HCT116 (cell line): ENCODE measurements around the gene MICALL2. TPM values are rescaled to one million over a fixed set of nuclear protein-coding genes. Genes with fewer than 3 reads are reported as not detected.

Experiments
- ATAC-seq: fragments of 200-7000 bp; cut with Tn5 transposase; 2 replicates; pipeline ENCODE4 v1.9.1; 2020; ENCODE audit warnings: mild to moderate bottlenecking, moderate library complexity
- BruUV-seq: library from RNA; stranded (reverse); fragments of 400-500 nt; replicated peaks from 2 replicates; lab custom pipeline; 2021; lab: Mats Ljungman, UMichigan
- CTCF ChIA-PET: fragments of 300-600 bp; sonication (Branson Sonifier 250); formaldehyde crosslinking; loops from one replicate; lab custom pipeline; 2021; ENCODE audit warnings: antibody characterized with exemption; lab: Charles Lee
- POLR2A ChIA-PET: fragments of 300-600, 350-600 bp; sonication (Branson Sonifier 250); formaldehyde crosslinking; loops from one replicate; lab custom pipeline; 2021; ENCODE audit warnings: antibody characterized with exemption; lab: Charles Lee
- RAD21 ChIA-PET, 2 experiments: fragments of 300-600 bp; sonication (Branson Sonifier 250); formaldehyde crosslinking; loops; one replicate each; lab custom pipeline; 2023; ENCODE audit warnings: low total read pairs in 2 of 2; ENCODE audit not compliant: uncharacterized antibody in 2 of 2, unreplicated experiment in 2 of 2, low non-redundant PET in 1 of 2; lab: Charles Lee
- DNase-seq: peaks from one replicate; pipeline ENCODE4 v3.0.0-alpha.2; 2010; ENCODE audit warnings: low read depth, low spot score
- H2AFZ ChIP-seq: fragments of 200-600 bp; shearing (Covaris generic), sonication (generic); 2 replicates; pipeline ENCODE4 v1.6.1; 2017; ENCODE audit warnings: low read depth, mixed run types, mixed read lengths, antibody characterized with exemption, low read length; ENCODE audit not compliant: poor library complexity, severe bottlenecking
- H3K27ac ChIP-seq: 2 replicates; pipeline ENCODE4 v1.5.1; 2012; ENCODE audit warnings: low read depth, low read length
- H3K27me3 ChIP-seq: fragments of 200-600 bp; sonication (generic); 2 replicates; pipeline ENCODE4 v1.6.1; 2016; ENCODE audit warnings: mixed run types, low read length, mixed read lengths; ENCODE audit not compliant: insufficient read depth
- H3K36me3 ChIP-seq, 2 experiments: fragments of 200-500 bp in 1 of 2; fragments of 200-600 bp in 1 of 2; sonication (Bioruptor generic) in 1 of 2; sonication (generic) in 1 of 2; 2 replicates each; pipeline versions ENCODE4 v1.5.1 to v1.6.1; 2014 to 2016; ENCODE audit warnings: low read length in 2 of 2, inconsistent platforms in 1 of 2, mixed read lengths in 1 of 2, mixed run types in 1 of 2; ENCODE audit not compliant: insufficient read depth in 2 of 2, control insufficient read depth in 1 of 2
- H3K4me1 ChIP-seq, 2 experiments: fragments of 200-600 bp in 1 of 2; sonication (generic) in 1 of 2; 2 replicates each; pipeline versions ENCODE4 v1.5.1 to v1.6.1; 2012 to 2017; ENCODE audit warnings: low read length in 2 of 2, inconsistent platforms in 1 of 2, mild to moderate bottlenecking in 1 of 2, mixed read lengths in 1 of 2, mixed run types in 1 of 2, moderate library complexity in 1 of 2; ENCODE audit not compliant: insufficient read depth in 2 of 2, control insufficient read depth in 1 of 2
- H3K4me2 ChIP-seq: fragments of 200-600 bp; sonication (generic); 2 replicates; pipeline ENCODE4 v1.6.1; 2017; ENCODE audit warnings: mixed run types, low read length, mixed read lengths
- H3K4me3 ChIP-seq, 2 experiments: fragments of 200-600 bp in 1 of 2; sonication (generic) in 1 of 2; replicated peaks in 1 of 2; 2 replicates each; pipeline ENCODE4 v1.5.1; 2011 to 2016; ENCODE audit warnings: low read length in 2 of 2, control low read depth in 1 of 2, low read depth in 1 of 2, mild to moderate bottlenecking in 1 of 2, mixed read lengths in 1 of 2, mixed run types in 1 of 2
- H3K79me2 ChIP-seq: fragments of 200-600 bp; sonication (generic); 2 replicates; pipeline ENCODE4 v1.6.1; 2017; ENCODE audit warnings: mild to moderate bottlenecking, mixed run types, low read length, moderate library complexity, mixed read lengths; ENCODE audit not compliant: insufficient read depth
- H3K9ac ChIP-seq: fragments of 200-600 bp; sonication (generic); 2 replicates; pipeline ENCODE4 v1.6.1; 2016; ENCODE audit warnings: low read length, mixed read lengths
- H3K9me2 ChIP-seq: fragments of 200-600 bp; sonication (generic), shearing (Covaris generic); 2 replicates; pipeline ENCODE4 v1.6.1; 2017; ENCODE audit warnings: mixed run types, mild to moderate bottlenecking, moderate library complexity; ENCODE audit not compliant: insufficient read depth
- H3K9me3 ChIP-seq, 2 experiments: fragments of 200-500 bp in 1 of 2; fragments of 200-600 bp in 1 of 2; sonication (Bioruptor generic) in 1 of 2; sonication (generic) in 1 of 2; 2 replicates each; pipeline ENCODE4 v1.6.1; 2014 to 2017; ENCODE audit warnings: low read length in 2 of 2, mixed read lengths in 2 of 2, inconsistent platforms in 1 of 2, low read depth in 1 of 2, mild to moderate bottlenecking in 1 of 2, mixed run types in 1 of 2, moderate library complexity in 1 of 2; ENCODE audit not compliant: control insufficient read depth in 1 of 2, insufficient read depth in 1 of 2
- H4K20me1 ChIP-seq: fragments of 200-600 bp; sonication (generic), shearing (Covaris generic); 2 replicates; pipeline ENCODE4 v1.6.1; 2017; ENCODE audit warnings: mixed run types, mild to moderate bottlenecking, moderate library complexity; ENCODE audit not compliant: insufficient read depth
- ATF3 ChIP-seq: IDR thresholded peaks from 2 replicates; pipeline ENCODE4 v1.6.1; 2012
- CEBPB ChIP-seq: IDR thresholded peaks from 2 replicates; pipeline ENCODE4 v1.6.1; 2012; ENCODE audit warnings: low read depth
- EGR1 ChIP-seq: IDR thresholded peaks from 2 replicates; pipeline ENCODE4 v1.6.1; 2012; ENCODE audit warnings: low read depth
- ELF1 ChIP-seq: IDR thresholded peaks from 2 replicates; pipeline ENCODE4 v1.6.1; 2012; ENCODE audit warnings: low read depth, borderline replicate concordance
- EZH2phosphoT487 ChIP-seq: fragments of 200-600 bp; IDR thresholded peaks from 2 replicates; pipeline ENCODE4 v1.6.1; 2018; ENCODE audit warnings: antibody characterized with exemption, borderline replicate concordance
- FOSL1 ChIP-seq: IDR thresholded peaks from 2 replicates; pipeline ENCODE4 v1.6.1; 2012; ENCODE audit warnings: low read depth
- JUND ChIP-seq: IDR thresholded peaks from 2 replicates; pipeline ENCODE4 v1.6.1; 2012
- POLR2A ChIP-seq: IDR thresholded peaks from 2 replicates; pipeline ENCODE4 v1.7.0; 2011; ENCODE audit warnings: borderline replicate concordance; ENCODE audit not compliant: insufficient read depth, insufficient read length; ENCODE audit errors: extremely low read depth
- POLR2AphosphoS5 ChIP-seq: IDR thresholded peaks from 2 replicates; pipeline ENCODE4 v1.6.1; 2011; ENCODE audit warnings: mild to moderate bottlenecking, low read depth, low read length, moderate library complexity
- RAD21 ChIP-seq: IDR thresholded peaks from 2 replicates; pipeline ENCODE4 v1.6.1; 2012; ENCODE audit warnings: low read depth, mild to moderate bottlenecking
- REST ChIP-seq: IDR thresholded peaks from 2 replicates; pipeline ENCODE4 v1.6.1; 2012; ENCODE audit warnings: low read depth
- SIN3A ChIP-seq: IDR thresholded peaks from 2 replicates; pipeline ENCODE4 v1.6.1; 2012; ENCODE audit warnings: low read depth
- SP1 ChIP-seq: IDR thresholded peaks from 2 replicates; pipeline ENCODE4 v1.6.1; 2012; ENCODE audit warnings: low read depth
- YY1 ChIP-seq: IDR thresholded peaks from 2 replicates; pipeline ENCODE4 v1.6.1; 2011; ENCODE audit warnings: low read length, low read depth, moderate library complexity, mild to moderate bottlenecking; ENCODE audit not compliant: insufficient replicate concordance; ENCODE audit errors: extremely low read depth
- ZFX ChIP-seq: fragments of 450-650 bp; IDR thresholded peaks from 2 replicates; pipeline ENCODE4 v1.6.1; 2017
- intact Hi-C: fragments of 100-400 bp; cut with micrococcal nuclease; formaldehyde crosslinking; loops from 2 replicates; pipeline ENCODE4 v1.10.0; 2022
- total RNA-seq: library from RNA; stranded (reverse); gene quantifications from one replicate; pipeline ENCODE4 v1.2.1, GENCODE V29; 2021; ENCODE audit not compliant: unreplicated experiment
- TF ChIP-seq, protein P1 (sequence below), 3 experiments: fragments of 200-600 bp in 1 of 3; sonication (generic) in 1 of 3; IDR thresholded peaks in 2 of 3; conservative IDR thresholded peaks in 1 of 3; 2 replicates each; pipeline ENCODE4 v1.5.1; 2012 to 2017; ENCODE audit warnings: low read depth in 2 of 3, low read length in 2 of 3, antibody characterized with exemption in 1 of 3, borderline replicate concordance in 1 of 3, control low read depth in 1 of 3, mild to moderate bottlenecking in 1 of 3, mixed read lengths in 1 of 3, mixed run types in 1 of 3, moderate library complexity in 1 of 3; ENCODE audit not compliant: insufficient read depth in 1 of 3

MICALL2 gene
- total RNA-seq, 1 experiment from 2014 or later = 60.7 TPM

GRCh38 chr7:1488016-1488415 lies 28.7 kb upstream of the MICALL2 start:
- peak; percentile 5; the same call in 1 of the 2 replicates for ATAC-seq
- Histone ChIP-seq H3K27me3 (no peaks in the 10 kb centered on the region), H3K79me2 (no peaks in the 10 kb centered on the region; the same call in 1 of the 2 replicates), H3K4me3 (no peak overlapping the region), H3K9me2 (no peaks in the 10 kb centered on the region), H3K9ac (no peak overlapping the region), H3K9me3 (no peaks in the 10 kb centered on the region), H3K4me1 (no peaks in the 10 kb centered on the region), H4K20me1 (no peaks in the 10 kb centered on the region), H3K27ac (no peak overlapping the region), H3K4me2 (no peak overlapping the region), H2AFZ (no peak overlapping the region), H3K36me3 (peaks cover 28 to 39% of the 10 kb centered on the region in 2 experiments; a peak in 3 of 4 replicates)
- DNase-seq = no peak
- ChIA-PET POLR2A (no interaction called here), RAD21 (no interaction called here), CTCF (no interaction called here)
- BruUV-seq = no TSS peak
- intact Hi-C loops = no loop called here
- TF ChIP-seq SIN3A (no peak), REST (no peak), POLR2A (no peak), SP1 (no peak), EGR1 (no peak), FOSL1 (no peak), ELF1 (no peak), POLR2AphosphoS5 (no peak), JUND (no peak), ATF3 (no peak), EZH2phosphoT487 (no peak), CEBPB (no peak), ZFX (no peak), YY1 (no peak), RAD21 (no peak)
- TF ChIP-seq, protein P1, sequence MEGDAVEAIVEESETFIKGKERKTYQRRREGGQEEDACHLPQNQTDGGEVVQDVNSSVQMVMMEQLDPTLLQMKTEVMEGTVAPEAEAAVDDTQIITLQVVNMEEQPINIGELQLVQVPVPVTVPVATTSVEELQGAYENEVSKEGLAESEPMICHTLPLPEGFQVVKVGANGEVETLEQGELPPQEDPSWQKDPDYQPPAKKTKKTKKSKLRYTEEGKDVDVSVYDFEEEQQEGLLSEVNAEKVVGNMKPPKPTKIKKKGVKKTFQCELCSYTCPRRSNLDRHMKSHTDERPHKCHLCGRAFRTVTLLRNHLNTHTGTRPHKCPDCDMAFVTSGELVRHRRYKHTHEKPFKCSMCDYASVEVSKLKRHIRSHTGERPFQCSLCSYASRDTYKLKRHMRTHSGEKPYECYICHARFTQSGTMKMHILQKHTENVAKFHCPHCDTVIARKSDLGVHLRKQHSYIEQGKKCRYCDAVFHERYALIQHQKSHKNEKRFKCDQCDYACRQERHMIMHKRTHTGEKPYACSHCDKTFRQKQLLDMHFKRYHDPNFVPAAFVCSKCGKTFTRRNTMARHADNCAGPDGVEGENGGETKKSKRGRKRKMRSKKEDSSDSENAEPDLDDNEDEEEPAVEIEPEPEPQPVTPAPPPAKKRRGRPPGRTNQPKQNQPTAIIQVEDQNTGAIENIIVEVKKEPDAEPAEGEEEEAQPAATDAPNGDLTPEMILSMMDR (IDR thresholded peaks at IDR 0.05 in 2 of 3, conservative IDR thresholded peaks at IDR 0.05 in 1 of 3; ENCODE audit: borderline replicate concordance in 1 of 3, insufficient read depth in 1 of 3, low read depth in 2 of 3, low read length in 2 of 3) = no peak
